M059J (cell line): Measurements from ENCODE around the gene SLC39A9. TPM values are rescaled to one million over a fixed set of nuclear protein-coding genes. Genes with fewer than 3 reads are reported as not detected.
"Not testable (repeated sequence)": the region's sequence is repeated elsewhere in the genome, so short reads cannot be mapped to it uniquely, and the experiment has no call there.

Experiments
- DNase-seq: peaks from one replicate; pipeline ENCODE4 v3.0.0-alpha.2; 2012; ENCODE audit warnings: low read depth
- total RNA-seq: library from RNA; depleted of rRNA; stranded (reverse); fragments of >200 nt; shearing (Covaris generic); gene quantifications from 2 replicates; pipeline ENCODE4 v1.2.3, GENCODE V29; 2014

The SLC39A9 gene
- total RNA-seq, 1 experiment from 2014 or later, result 108 TPM

DNA sequence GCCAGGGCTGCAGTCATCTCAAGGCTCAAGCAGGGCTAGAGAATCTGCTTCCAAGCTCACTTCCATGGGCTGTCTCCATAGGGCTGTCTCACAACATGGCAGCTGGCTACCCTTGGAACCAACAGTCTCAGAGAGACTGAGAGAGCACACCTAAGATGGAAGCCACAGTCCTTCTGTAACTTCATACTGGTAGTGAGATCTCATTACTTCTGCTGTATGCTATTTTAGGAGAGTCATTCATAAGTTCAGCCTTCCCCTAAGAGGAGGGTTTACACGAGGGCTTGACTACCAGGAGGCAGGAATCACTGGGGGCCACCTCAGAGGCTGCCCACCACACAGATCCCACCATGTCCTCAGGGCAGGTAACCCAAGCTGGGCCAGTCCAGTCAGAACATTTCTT is 30.1 kb upstream of the SLC39A9 start:
- DNase-seq, result no peak

DNA sequence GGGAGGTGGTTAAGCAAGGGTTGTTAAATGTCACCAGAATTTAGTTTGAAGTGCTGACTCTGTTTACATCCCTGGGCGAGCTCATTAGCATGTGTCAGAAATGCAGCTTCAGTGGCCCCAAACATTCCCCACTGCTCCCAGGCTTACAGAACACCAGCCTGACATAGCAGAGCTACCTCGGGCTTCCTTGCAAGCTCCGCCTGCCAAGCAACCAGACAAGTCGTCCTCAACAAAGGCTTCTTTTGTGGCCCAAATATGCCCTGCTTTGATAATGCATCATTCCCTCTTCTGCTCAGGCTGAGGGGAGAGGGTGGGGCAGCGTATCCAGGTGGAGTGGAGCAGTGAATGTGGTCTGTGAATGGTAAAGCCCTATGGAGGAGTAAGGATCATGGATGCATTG is 28.4 kb upstream of the SLC39A9 start:
- DNase-seq, result no peak

DNA sequence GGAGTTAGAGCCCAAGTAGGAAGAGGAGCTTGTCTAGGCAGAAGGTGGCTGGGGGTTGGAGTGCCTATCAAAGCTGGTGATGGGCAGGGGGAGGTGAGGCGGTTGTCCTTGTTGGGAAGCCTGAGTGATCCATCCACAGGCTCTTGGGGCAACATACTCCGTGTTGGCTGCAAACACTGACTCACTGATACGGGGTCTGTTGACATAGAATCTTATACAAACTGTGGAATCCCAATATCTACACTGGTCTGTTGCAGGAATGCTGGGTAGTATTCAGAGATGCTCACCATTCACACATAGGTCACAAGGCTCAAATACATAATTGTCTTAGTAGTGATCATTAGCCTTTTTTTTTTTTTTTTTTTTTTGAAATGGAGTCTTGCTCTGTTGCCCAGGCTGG is 26.3 kb upstream of the SLC39A9 start:
- no peak for DNase-seq

DNA sequence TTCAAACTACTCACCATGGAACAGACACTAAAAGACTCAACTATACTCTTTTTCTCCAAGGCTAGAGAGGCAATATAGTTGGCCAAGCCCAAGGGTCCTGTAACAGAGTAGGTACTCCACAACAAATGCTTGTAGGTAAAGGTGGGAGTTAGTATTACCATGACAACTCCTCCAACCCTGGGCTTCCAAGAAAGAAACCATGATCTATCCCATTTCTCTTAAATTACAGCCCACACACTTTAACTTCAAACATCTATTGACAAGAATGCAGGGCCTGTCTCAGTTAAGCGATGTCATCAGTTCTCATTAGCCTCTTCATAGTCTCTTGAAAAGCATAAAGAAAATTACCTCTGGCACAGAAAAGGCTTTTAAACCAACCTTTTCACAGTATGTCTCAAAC is 25.4 kb upstream of the SLC39A9 start:
- DNase-seq, result no peak

DNA sequence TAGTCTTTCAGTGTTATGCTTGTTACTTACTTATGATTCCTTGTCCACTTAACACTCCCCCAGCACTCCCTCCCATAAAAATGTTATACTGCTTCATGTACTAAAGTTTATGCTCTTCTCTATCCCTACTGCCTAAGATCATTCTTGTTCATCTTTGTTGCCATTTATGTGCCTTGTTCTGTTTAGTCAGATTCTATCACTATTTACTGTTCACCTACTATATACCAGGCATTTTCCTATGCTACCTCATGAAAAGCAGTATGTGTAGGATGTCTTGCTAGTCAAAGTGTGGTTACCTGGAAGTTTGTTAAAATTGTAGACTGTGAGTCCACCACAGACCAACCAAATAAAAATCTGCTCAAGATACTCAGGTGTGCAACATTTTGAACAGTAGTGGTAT is 24.3 kb upstream of the SLC39A9 start:
- no peak for DNase-seq

DNA sequence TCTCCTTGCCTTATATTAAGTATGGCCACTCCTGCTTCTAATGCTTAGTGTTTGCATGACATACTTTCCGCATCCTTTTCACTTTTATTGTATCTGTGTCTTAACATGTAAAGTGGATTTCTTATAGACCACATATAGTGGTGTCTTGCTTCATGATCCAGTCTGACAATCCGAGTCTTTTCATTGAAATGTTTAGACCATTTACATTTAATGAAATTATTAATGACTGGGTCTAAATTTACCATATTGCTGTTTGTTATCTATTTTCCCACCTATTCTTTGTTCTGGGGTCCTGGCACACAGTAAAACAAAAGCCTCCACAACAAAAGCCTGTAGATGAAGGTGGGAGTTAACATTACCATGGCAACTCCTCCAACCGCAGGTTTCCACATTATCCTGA is 23.3 kb upstream of the SLC39A9 start:
- DNase-seq, result no peak

DNA sequence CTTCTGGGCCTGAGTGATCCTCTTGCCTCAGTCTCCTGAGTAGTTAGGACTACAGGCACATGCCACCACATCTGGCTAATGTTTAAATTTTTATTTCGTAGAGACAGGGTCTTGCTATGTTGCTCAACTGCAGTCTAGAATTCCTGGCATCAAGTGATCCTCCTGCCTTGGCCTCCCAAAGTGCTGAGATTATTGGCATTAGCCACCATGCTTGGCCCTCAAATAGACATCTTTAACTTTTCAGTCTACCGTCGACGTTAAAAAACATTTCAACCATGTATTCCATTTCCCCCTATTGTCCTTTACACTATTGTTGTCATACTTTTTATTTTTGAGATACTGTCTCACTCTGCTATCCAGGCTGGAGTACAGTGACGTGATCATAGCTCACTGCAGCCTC is 22.8 kb upstream of the SLC39A9 start:
- no peak for DNase-seq

DNA sequence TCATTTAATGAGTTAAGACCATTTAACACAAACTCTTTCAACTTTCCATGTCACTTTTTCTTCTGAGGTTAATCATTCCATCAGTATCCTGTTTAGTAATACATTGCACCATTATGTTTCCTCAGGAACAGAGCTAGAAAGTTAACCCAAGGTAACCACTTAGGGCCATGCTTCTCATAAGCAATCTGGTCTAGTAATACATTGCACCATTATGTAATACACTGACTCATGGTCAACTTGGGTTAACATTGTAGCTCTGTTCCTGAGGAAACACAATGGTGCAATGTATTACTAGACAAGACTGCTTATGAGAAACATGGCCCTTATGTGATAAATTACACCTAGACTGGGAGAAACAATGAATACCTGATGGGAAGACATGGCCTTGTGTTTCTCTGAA is 22.1 kb upstream of the SLC39A9 start:
- DNase-seq, result peak; percentile 37

DNA sequence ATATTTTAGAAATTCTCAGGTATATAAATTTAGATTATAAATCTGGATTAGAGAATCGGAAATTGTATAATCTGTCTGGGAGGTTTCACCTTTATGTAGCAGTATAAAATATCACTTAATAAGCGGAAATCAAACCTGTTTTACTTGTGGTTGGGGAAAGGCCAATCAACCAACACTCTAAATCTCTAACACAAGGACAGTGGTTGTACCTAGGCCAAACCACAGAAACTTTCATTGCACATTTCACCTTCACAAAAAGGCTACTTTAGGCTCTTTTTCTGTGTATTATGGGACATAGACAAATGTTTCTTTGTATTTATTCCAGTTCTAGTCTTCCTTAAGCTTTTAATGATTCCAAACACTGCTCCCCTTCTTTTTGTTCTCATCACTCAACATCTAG is 20.2 kb upstream of the SLC39A9 start:
- no peak for DNase-seq

DNA sequence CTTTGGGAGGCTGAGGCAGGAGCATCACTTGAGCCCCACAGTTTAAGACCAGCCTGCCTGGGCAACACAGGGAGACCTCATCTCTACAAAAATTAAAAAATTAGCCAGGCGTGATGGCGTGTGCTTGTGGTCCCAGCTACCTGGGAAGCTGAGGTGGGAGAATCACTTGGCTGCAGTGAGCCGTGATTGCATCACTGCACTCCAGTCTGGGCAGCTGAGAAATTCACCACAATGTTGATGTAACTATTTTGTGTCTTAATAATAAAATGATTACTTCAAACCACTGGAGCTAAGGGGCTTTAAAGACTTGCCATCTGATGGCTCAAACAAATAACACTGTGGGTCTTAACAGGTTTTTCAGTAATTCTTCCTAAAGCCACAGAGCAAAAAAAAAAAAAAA is 11.2 kb upstream of the SLC39A9 start:
- no peak for DNase-seq

DNA sequence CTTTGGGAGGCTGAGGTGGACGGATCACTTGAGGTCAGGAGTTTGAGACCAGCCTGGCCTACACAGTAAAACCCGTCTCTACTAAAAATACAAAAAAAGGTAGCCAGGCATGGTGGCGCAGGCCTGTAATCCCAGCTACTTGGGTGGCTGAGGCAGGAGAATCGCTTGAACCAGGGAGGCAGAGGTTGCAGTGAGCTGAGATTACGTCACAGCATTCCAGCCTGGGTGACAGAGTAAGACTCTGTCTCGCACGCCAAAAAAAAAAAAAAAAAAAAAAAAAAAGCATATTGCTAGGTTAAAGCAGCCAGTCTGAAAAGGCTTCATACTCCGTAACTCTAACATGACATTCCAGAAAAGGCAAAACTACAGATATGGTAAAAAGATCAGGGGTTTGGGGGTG is 7.1 kb upstream of the SLC39A9 start:
- not testable (repeated sequence) for DNase-seq

DNA sequence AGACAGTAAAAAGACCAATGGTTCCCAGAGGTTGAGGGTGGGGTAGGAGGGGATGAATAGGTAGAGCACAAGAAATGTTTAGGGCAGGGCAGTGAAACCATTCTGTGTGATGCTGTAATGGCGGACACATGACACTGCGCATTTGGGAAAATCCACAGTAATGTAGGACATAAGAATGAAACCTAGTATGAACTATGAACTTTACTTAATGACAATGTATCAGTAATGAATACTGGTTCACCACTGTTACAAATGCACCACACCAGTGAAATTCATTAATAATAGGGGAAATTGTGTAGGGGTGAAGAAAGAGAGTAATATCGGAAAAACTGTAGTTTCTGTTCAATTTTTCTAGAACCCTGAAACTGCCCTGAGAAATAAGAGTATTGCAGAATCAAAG is 6.0 kb upstream of the SLC39A9 start:
- DNase-seq, result no peak

DNA sequence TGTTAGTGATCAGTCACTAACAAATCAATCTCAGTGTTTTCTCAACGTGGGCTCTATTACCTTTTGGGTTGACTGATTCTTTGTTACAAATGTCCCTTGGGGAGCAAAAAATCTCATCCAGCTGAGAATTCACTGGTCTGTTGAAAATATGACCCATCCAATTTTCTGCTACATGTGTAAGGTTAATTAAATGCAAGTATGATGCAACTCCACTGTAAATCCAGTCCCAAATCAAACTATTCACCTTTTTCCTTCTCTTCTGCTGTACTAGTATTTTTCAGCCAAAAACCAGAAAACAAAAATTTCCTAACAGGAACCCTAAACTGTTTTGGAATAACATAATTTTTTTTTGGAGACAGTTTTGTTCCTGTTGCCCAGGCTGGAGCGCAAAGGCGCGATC is 2.6 kb upstream of the SLC39A9 start:
- DNase-seq, result no peak

DNA sequence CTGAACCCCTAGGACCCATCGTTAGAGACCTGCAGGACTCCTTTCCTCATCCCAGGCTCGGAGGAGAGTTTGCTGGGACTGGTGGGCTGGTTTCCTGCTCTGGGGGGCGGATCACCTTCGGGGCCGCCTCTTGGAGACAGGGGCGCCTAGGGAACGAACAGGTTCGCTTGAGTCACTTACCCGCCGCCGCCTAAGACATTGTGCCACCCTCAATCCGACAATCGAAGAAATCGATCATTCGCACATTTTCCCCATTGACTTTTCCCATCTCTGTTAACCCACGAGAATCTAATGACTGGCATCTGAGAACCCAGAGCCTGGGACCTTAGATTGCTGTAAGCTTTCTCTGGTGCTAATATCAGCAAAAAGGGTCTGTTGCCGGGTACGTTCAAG is 322 bp downstream of the SLC39A9 start:
- no peak for DNase-seq

DNA sequence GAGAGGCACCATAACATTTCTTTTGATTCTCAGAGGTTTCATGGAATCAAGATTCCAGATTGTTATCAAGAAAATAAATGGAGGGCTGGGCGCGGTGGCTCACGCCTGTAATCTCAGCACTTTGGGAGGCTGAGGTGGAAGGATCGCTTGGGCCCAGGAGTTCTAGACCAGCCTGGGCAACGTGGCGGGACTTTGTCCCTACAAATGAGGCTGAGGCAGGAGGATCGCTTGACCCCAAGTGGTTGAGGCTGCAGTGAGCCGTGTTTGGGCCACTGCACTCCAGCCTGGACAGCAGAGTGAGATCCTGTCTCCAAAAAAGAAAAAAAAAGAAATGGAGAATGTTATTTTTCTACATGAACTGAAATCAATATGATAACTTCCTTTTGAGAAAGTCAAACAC is 1.3 kb downstream of the SLC39A9 start:
- no peak for DNase-seq

DNA sequence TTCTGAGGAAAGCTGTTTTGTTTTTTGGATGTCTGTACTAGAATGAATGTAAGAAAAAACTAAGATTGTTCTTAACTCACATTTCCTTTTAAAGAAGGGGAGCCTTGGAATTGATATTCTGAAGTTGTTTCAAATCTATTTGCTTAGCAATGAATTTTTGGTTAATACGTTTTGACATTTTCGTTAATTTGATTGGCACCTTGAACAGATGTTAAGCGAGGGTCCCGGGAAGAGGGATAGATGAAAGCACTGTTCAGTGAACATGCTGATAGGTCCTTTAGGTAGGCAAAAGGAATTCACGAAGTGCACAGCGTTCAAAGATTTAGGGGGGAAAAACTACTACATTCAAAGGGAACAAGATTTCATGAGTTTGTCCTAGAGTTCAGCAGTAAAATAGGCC is 1.7 kb downstream of the SLC39A9 start:
- DNase-seq, result no peak

DNA sequence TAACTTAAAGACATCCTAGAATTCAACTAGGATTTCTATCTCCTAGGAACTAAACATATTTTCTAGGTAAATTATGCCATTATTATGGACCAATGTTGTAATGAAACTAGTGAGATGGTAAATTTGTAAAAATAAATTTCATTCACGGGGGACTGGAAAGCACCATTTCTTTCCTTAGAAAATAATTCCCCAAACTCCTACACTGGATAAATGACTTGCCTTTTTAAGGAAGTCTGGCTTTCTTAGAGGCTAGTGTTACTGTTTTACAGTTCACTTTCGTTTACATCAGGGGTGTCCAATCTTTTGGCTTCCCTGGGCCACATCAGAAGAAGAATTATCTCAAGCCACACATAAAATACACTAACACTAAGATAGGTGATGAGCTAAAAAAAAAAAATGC is 3.3 kb downstream of the SLC39A9 start:
- DNase-seq, result no peak

DNA sequence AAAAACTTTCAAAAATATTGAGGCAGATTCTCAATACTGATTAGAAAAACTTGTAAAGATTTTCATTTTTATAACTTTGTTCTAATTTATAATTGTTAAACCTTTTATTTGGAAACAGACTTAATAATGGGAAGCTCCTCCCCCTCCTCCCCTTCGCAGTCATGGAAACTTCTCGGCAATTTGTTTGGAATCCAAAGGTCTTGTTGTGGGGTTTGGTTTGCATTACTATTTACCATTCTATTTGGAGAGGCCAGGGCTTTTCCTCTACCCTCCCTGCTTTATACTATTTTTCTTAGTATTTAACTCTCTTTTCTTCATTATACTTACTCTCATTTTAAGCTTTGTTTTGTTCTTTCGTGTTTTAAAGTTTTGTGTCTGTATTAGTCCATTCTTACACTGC is 6.0 kb downstream of the SLC39A9 start:
- DNase-seq, result no peak

DNA sequence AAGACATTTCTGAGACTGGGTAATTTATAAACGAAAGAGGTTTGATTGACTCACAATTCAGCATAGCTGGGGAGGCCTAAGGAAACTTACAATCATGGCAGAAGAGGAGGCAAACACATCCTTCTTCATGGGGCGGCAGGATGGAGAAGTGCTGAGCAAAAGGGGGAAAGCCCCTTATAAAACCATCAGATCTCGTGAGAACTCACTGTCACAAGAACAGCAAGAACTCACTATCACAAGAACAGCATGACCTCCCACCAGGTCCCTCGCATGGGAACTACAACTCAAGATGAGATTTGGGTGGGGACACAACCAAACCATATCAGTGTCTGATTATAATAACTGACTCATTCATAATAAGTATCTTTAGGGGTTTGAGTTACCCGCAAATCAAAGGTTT is 6.4 kb downstream of the SLC39A9 start:
- DNase-seq, result no peak

DNA sequence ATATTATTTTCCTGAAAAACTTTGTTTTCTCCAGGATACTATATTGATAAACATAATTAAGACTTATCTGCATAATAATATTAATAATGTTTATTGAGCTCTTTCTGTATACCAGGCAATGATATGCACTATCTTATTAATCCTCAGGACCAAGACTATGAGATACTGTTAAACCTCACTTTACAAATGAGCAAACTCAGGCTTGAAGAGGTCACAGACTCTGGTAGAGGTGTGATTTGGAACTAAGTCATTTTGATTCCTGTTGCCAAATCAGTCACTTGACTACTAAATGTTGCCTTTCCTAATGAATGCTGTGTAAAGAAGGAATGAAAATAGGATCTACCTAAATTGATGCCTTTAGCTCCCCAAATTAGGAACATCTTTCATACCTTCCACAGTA is 7.3 kb downstream of the SLC39A9 start:
- DNase-seq, result no peak

DNA sequence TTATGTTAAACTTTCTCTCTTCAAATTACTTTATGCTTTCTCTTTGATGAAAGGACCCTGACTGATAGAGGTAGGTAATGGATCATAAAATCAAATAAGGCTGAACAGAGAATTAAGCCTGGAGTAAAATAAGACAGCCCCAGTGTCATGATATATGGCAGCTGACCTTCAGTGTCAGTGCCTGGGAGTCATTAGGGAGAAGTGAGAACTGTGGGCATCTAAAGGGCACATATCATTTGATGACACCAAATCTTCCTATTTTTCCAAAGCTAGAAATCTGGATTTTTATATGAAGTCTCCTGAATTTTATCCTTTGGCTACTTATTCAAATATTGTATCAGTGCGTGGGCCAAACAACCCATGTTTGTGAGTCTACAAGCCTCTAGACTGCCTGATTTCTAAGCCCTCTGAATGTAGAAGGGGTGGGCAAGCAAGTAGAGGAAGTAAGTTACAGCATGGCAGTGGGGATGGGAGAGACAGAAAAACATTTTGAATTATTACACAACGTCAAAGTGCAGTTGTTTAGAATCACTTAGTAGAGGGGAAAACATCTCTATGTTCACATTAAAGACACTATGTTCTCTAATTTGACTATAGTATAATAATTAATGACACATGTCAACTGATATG is 10.0 kb downstream of the SLC39A9 start:
- no peak for DNase-seq

DNA sequence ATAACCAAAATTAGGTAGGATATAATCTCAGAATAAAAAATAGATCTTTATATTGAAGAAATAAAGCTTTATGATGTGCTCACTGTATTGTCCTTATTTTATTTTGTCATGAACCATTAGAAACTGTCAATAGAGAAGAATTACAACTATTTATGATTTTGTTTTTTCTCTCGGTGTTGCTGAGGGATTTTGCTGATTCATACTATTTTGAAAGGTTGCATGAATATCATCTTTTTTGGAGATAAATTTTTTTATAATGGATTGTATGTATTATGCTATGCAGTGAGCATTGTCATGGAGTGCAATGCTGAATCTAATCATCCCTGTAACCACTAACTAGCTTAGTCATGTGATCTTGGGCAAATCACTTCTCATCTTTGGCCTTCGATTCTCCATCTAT is 15.0 kb downstream of the SLC39A9 start:
- DNase-seq, result no peak

DNA sequence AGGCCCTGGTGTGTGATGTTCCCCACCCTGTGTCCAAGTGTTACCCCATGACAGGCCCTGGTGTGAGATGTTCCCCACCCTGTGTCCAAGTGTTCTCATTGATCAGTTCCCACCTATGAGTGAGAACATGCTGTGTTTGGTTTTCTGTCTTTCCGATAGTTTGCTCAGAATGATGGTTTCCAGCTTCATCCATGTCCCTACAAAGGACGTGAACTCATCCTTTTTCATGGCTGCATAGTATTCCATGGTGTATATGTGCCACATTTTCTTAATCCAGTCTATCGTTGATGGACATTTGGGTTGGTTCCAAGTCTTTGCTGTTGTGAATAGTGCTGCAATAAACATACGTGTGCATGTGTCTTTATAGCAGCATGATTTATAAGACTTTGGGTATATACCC is 17.6 kb downstream of the SLC39A9 start:
- not testable (repeated sequence) for DNase-seq

DNA sequence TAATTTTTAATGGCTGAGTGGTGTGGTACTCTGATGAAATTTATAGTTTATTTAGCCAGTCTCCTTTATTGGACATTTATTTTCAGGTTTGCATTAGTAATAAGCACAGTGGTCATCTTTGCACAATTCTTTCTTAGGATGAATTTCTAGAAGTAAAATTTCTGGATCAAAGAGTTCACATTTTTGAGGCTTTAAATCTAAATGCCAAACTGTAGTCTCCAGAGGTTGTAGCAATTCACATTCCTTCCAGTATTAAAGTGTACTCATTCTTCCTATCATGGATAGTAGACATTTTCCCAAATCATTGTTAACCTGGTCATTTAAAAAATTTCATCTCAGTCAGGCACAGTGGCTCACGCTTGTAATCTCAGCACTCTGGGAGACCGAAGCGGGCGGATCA is 24.8 kb downstream of the SLC39A9 start:
- DNase-seq, result no peak
